ENCODE measurements around the gene NMNAT3. TPM values are rescaled to one million over a fixed set of nuclear protein-coding genes. Genes with fewer than 3 reads are reported as not detected.

Gene NMNAT3
- total RNA-seq, 1 experiment from 2014 or later: 1.3 TPM

DNA sequence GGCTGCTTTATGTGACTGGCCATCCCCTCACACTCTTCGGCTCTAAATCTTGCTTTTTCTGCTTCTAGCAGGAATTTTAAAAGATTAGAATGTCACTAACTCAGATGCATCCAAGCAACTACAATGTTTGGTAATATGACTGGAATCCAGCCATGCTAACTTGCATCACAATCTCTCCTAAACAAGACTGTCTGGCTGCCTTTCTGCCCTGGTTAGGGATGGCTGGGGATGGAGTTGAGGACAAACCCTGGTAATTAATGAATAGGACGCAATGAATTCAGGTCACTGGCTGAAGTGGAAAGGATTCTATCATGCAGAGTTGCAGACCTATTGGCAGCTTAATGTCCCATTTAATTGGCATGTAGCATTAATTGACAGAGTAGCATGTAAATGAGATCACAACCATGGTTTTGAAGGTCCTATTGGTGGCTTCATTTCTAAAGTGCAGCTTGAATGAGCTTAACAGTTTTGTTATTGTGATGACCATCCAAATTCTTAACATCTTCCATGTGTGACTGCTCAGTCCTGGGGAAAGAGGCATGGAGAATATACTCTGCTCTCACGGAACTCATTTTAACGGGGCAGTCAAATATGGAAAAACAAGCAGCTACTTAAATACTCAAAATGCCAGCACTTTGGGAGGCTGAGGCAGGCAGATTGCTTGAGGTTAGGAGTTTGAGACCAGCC, 21.7 kb downstream of the NMNAT3 start:
- Histone ChIP-seq H2AFZ (ENCODE audit: low read length) (no peak overlapping the region), H3K23me2 (ENCODE audit: insufficient read length, low read depth, low read length, poor library complexity, severe bottlenecking) (no peaks in the 10 kb centered on the region), H3K56ac (ENCODE audit: insufficient read length, low read depth, low read length) (no peak overlapping the region), H4K91ac (ENCODE audit: insufficient read length, low read depth, low read length) (no peak overlapping the region), H3T11ph (ENCODE audit: low read length) (no peak overlapping the region), H4K8ac (replicated peaks; ENCODE audit: insufficient read length, low read depth, low read length) (no peak overlapping the region), H4K5ac (ENCODE audit: insufficient read length, low read depth, low read length) (no peak overlapping the region), H3K79me1 (ENCODE audit: insufficient read depth, low read depth, low read length, poor library complexity, severe bottlenecking) (no peaks in the 10 kb centered on the region), H2AK5ac (ENCODE audit: insufficient read length, low read length) (no peak overlapping the region), H4K20me1 (ENCODE audit: control insufficient read depth, insufficient read depth, insufficient read length) (no peaks in the 10 kb centered on the region), H3K4me2 (ENCODE audit: insufficient read depth, insufficient read length, low read length) (no peak overlapping the region), H2BK12ac (ENCODE audit: insufficient read length, low read depth, low read length) (no peak overlapping the region), H3K79me2 (ENCODE audit: insufficient read depth, low read length) (no peaks in the 10 kb centered on the region), H3K9ac (ENCODE audit: extremely low read depth, insufficient read length, low read length) (no peak overlapping the region), H2BK120ac (ENCODE audit: low read depth, low read length, poor library complexity, severe bottlenecking) (no peak overlapping the region), H3K27me3 (ENCODE audit: insufficient read depth, low read length) (no peaks in the 10 kb centered on the region), H3K4me1 (ENCODE audit: insufficient read depth, low read length) (peaks cover 4% of the 10 kb centered on the region; the same call in 1 of the 2 replicates), H2BK20ac (ENCODE audit: low read depth, low read length, poor library complexity, severe bottlenecking) (no peak overlapping the region), H3K9me3 (ENCODE audit: control insufficient read depth, low read depth, low read length) (no peaks in the 10 kb centered on the region), H3K27ac (ENCODE audit: insufficient read length, low read depth, low read length) (no peak overlapping the region), H3K14ac (ENCODE audit: insufficient read depth, low read length) (no peak overlapping the region), H3K18ac (ENCODE audit: insufficient read length, low read depth, low read length) (no peak overlapping the region), H3K4ac (ENCODE audit: low read depth, low read length) (no peak overlapping the region), H2BK15ac (ENCODE audit: low read depth, low read length) (no peak overlapping the region), H3K23ac (ENCODE audit: insufficient read length, low read depth, low read length) (no peak overlapping the region), H2BK5ac (ENCODE audit: insufficient read length, low read length) (no peak overlapping the region)
- Mint-ChIP-seq H3K36me3 (ENCODE audit: insufficient read depth in 1 of 3, low read depth in 3 of 3) (no peaks in the 10 kb centered on the region; a peak in 1 of 7 replicates), H3K9me3 (no peaks in the 10 kb centered on the region), H3K4me1 (peaks cover 16 to 18% of the 10 kb centered on the region in 2 experiments), H3K27ac (no peak overlapping the region), H3K4me3 (no peak overlapping the region), H3K27me3 (ENCODE audit: low read depth) (peaks cover 2% of the 10 kb centered on the region; the same call in 1 of the 2 replicates)
- DNase-seq: no peak
- TF ChIP-seq, protein P1, sequence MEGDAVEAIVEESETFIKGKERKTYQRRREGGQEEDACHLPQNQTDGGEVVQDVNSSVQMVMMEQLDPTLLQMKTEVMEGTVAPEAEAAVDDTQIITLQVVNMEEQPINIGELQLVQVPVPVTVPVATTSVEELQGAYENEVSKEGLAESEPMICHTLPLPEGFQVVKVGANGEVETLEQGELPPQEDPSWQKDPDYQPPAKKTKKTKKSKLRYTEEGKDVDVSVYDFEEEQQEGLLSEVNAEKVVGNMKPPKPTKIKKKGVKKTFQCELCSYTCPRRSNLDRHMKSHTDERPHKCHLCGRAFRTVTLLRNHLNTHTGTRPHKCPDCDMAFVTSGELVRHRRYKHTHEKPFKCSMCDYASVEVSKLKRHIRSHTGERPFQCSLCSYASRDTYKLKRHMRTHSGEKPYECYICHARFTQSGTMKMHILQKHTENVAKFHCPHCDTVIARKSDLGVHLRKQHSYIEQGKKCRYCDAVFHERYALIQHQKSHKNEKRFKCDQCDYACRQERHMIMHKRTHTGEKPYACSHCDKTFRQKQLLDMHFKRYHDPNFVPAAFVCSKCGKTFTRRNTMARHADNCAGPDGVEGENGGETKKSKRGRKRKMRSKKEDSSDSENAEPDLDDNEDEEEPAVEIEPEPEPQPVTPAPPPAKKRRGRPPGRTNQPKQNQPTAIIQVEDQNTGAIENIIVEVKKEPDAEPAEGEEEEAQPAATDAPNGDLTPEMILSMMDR (conservative IDR thresholded peaks at IDR 0.05): no peak
- no CpG with 5 or more reads among the region's 4 CpGs for WGBS (ENCODE audit: extremely low coverage, insufficient read length, low lambda C conversion rate)
